Dendritic cell treated with granulocyte-macrophage colony-stimulating factor and Interleukin-4, amounts not matched to agents 40 ng/mL and 50 ng/mL, for 4 days (primary cell): ENCODE measurements around the gene P3H4.
"Not testable (repeated sequence)": the region's sequence is repeated elsewhere in the genome, so short reads cannot be mapped to it uniquely, and the experiment has no call there.

Experiments used
- H3K27ac Mint-ChIP-seq: one replicate; pipeline ENCODE4 v1.8.0; 2022; ENCODE audit warnings: mild to moderate bottlenecking, mixed read lengths
- H3K27me3 Mint-ChIP-seq: one replicate; pipeline ENCODE4 v1.8.0; 2022; ENCODE audit warnings: mild to moderate bottlenecking, mixed read lengths
- H3K36me3 Mint-ChIP-seq: one replicate; pipeline ENCODE4 v1.8.0; 2022; ENCODE audit warnings: low read depth, mixed read lengths
- H3K4me1 Mint-ChIP-seq: one replicate; pipeline ENCODE4 v1.8.0; 2022; ENCODE audit warnings: low read depth, mixed read lengths
- H3K4me3 Mint-ChIP-seq: one replicate; pipeline ENCODE4 v1.8.0; 2022; ENCODE audit warnings: mild to moderate bottlenecking, moderate library complexity, mixed read lengths
- H3K9me3 Mint-ChIP-seq: one replicate; pipeline ENCODE4 v1.8.0; 2022; ENCODE audit warnings: mixed read lengths
- intact Hi-C: fragments of 100-400 bp; cut with micrococcal nuclease; formaldehyde crosslinking; loops from one replicate; pipeline ENCODE4 v1.15.0; 2022

The P3H4 gene

DNA sequence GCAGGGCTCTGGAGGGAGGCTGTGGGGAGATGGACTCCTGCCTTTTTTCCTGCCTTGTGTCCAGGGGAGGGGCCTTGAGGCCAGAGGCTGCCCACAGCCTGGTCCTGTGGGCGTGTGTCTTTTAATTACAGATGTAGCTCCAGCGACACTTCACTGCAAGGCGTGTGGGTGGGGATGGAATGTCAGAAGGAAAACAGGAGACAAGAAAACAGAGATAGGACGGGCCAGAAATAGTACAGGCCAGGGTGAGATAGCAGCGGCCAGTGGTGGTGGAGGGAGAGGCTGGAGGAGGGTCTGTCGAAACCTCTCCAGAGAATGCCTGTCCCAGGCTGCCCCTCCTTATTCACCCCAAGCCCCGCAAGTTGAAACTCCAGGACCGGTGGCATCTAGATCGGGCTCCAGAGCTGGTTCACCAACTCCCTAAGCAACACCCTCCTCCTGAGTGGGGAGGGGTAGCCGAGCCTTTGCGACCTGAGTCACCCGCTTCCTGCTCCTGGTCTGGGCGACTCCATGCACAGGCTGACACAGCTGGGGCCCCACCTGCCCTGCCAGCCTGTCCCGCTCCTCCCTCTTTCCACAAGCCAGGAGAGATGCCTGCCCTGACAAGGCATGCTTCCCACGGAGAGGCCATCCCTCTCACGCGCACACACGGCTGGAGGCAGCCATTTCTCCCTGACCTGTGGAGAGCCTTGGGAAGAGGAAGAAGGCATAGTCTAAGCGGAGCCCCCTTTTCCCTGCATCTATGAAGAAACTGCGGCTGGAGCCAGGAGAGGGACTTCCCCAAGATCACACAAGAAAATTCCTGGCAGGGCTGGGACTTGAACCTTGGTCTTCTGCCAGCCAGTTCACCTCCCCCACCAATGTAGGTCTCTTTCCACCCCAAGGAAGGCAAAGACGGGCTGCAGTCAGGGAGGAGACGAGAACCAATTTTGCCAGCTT is 18.6 kb downstream of the P3H4 start:
- no peak overlapping the region for H3K4me3 Mint-ChIP-seq
- H3K36me3 Mint-ChIP-seq: no peaks in the 10 kb centered on the region
- peaks cover 65% of the 10 kb centered on the region for H3K4me1 Mint-ChIP-seq
- intact Hi-C loops: no loop called here
- peak overlapping the region; percentile 14 for H3K27ac Mint-ChIP-seq
- H3K27me3 Mint-ChIP-seq: peaks cover 13% of the 10 kb centered on the region
- H3K9me3 Mint-ChIP-seq: no peaks in the 10 kb centered on the region

DNA sequence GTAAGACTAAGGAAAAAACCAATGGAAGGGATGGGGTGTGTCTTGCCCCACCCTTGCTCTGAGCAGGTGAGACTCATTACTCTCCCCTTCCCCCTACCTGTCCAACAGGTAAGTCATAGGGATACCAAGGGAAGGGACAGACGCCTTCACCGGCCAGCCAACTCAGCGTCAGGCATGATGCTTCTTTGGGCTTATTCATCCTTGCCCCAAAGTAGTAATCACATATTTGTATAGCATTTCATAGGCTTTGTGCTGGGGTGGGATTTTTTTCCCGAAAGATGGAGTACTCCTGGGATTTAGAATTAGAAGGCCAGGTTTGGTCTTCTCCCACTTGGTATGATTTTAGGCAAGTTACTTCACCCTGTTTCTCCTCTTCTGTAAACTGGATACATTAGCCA is 24.7 kb downstream of the P3H4 start:
- intact Hi-C loops: no loop called here
- Mint-ChIP-seq H3K4me1 (peaks cover 78% of the 10 kb centered on the region), H3K9me3 (no peaks in the 10 kb centered on the region)

DNA sequence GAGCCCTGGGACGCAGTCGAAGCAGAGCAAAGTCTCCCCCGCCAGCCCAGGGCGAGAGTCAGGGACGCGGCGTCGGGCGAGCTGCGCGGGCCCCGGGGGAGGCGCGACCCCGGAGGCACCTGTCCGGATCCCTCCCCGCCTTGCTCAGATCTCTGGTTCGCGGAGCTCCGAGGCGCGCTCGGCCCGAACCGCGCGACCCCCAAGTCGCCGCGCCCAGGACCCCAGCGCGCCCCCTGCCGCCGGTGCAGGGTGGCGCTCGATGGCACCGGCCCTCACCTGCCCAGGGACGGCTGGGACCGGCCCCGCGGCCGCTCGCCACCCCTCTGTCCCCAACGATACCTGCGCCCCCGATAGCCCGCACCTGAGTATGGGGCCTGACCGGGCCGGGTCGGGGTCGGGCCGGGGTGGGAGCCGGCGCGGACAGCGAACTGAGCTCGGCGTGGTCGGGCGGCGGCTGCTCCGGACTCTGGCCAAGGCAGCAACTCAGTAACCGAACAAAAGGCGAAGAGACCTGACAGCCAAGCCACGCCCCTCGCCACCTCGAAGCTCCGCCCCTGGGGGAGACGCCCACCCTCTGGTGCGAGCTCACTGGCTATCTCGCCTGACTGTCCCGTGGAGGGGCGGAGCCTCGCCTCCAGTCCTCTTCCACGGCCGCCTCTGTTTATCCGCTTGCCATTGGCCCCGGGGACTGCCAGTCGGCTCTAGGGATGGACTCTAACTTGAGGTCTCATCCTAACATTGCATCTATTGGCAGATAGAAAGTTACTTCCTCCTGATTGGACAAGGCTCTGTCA is 25.3 kb downstream of the P3H4 start, which contains the start of gene JUP:
Gene JUP, minus strand, starts transcription at position 485 of the 794 bp plus-strand sequence. CDS start 14,857 bp downstream, outside the sequence.
- intact Hi-C loops: no loop called here
- H3K27me3 Mint-ChIP-seq: peaks cover 15% of the 10 kb centered on the region
- H3K27ac Mint-ChIP-seq: peak within 1 kb of the TSS; percentile 86
- H3K9me3 Mint-ChIP-seq: no peaks in the 10 kb centered on the region
- peaks cover 80% of the 10 kb centered on the region for H3K4me1 Mint-ChIP-seq
- H3K4me3 Mint-ChIP-seq: peak within 1 kb of the TSS; percentile 80
- H3K36me3 Mint-ChIP-seq: peaks cover 8% of the 10 kb centered on the region

More for the DNA sequence above, 24.7 kb downstream of the P3H4 start:
- Mint-ChIP-seq H3K27me3 (peaks cover 11% of the 10 kb centered on the region), H3K27ac (peak overlapping the region; percentile 86), H3K36me3 (peaks cover 2% of the 10 kb centered on the region), H3K4me3 (no peak overlapping the region)

DNA sequence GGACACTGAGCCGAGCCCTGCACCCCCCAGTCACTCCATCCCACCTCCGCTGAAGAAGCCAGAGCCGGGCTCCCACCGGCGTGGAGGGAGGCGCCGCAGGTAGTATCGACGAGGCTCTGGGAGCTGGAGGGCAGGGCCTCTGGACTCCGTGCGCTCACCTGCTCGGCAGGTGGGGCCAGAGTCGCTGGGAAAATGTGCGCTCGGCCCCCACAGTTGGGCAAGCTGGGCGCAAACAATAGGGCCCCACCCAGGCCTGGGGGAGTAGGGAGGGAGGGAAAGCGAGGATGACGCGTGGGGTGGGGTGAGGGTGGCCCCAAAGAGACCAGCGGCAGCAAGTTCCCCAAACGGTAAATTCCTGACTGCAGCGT is 25.9 kb downstream of the P3H4 start:
- intact Hi-C loops: no loop called here

DNA sequence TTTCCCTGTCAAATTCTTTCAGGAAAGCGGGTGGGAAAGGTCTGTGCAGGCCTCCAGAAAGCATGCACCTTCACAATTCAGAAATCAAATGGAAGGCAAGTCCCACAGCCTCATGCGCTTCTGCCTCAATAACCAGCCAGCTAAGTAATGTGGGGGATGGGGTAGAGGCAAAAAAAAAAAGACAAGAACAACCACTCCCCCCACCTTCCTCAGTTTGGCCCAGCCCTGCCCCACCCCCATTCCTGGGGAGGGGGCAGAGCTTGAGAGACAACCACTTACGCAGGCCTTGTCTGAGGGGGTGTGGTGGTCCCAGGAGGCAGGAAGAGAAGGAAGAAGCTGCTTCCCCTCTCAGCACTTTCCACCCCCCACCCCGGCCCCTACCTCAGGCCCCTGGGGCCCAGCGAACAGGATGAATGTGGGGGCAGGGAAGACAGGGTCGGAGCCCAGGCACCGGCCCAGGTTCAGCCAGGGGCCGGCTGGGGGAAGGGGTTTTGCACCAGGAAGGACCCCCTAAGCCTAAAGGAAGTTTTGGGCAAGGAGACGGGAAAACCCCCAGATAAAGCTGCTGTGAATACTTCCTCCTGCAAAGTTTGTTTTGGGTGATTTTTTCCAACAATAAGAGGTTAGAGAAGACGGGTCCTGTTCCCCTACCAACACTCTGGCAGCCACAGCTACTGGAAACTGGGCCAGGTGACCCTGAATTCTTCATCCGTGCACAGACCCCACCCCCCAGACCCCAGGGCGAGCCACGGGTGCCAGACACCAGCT is 26.5 kb downstream of the P3H4 start:
- H3K27ac Mint-ChIP-seq: peak overlapping the region; percentile 76
- no peaks in the 10 kb centered on the region for H3K9me3 Mint-ChIP-seq
- intact Hi-C loops: no loop called here
- H3K4me1 Mint-ChIP-seq: peaks cover 84% of the 10 kb centered on the region
- H3K4me3 Mint-ChIP-seq: peak overlapping the region; percentile 80
- H3K27me3 Mint-ChIP-seq: peaks cover 18% of the 10 kb centered on the region
- H3K36me3 Mint-ChIP-seq: peaks cover 19% of the 10 kb centered on the region

More for the DNA sequence above, 25.9 kb downstream of the P3H4 start:
- Mint-ChIP-seq H3K4me3 (peak overlapping the region; percentile 80), H3K27me3 (peaks cover 18% of the 10 kb centered on the region), H3K4me1 (peaks cover 84% of the 10 kb centered on the region), H3K9me3 (no peaks in the 10 kb centered on the region), H3K27ac (peak overlapping the region; percentile 76), H3K36me3 (peaks cover 13% of the 10 kb centered on the region)

DNA sequence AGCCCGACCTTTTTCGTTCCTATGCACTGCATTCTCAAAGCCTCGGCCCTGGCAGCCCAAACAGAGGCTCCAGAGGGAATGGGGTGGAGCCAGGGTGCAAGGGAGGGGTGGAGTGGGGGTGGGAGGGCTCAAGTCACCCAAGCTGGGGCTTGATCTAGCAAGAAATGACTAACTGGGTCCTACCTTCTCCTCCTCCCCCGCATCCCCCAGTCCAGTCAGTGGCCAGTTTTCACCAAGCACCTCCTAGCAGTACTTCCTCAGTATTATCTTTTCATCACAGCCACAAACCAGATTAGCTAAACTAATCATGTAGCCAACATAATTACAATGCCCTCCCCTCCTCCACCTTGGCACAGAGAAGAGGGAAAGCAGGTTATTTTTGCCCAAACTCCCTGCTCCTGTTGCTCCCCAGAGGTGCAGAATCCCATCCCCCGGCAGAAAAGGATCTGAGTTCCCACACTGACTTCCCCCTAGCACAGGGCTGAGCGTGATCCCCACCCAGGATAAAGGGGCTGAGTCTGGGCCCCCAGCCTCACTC is 27.5 kb downstream of the P3H4 start:
- Mint-ChIP-seq H3K4me3 (peak overlapping the region; percentile 80), H3K27me3 (peaks cover 18% of the 10 kb centered on the region), H3K36me3 (peaks cover 20% of the 10 kb centered on the region), H3K9me3 (no peaks in the 10 kb centered on the region), H3K4me1 (peaks cover 84% of the 10 kb centered on the region), H3K27ac (peak overlapping the region; percentile 76)
- intact Hi-C loops: no loop called here

DNA sequence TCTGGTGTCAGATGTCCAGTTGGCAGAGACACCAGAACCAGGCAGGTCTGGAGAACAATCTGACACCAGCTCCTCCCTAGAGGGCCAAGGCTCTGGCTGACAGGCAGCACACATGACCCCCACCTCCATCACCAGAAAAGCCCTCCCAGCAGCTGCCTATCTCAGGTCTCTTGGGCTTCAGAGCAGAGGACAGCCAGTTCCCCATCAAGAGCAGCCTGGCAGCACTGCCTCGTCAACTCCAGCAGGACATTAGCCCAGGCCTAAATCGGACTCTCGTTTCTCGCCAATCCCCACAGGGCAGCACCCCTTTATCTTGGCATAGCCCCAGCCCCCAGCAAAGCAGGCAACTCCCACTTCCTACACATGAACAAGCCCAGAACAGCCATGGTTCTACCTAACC is 29.6 kb downstream of the P3H4 start:
- no peaks in the 10 kb centered on the region for H3K9me3 Mint-ChIP-seq
- peaks cover 25% of the 10 kb centered on the region for H3K36me3 Mint-ChIP-seq
- no peak overlapping the region for H3K4me3 Mint-ChIP-seq
- peaks cover 80% of the 10 kb centered on the region for H3K4me1 Mint-ChIP-seq
- intact Hi-C loops: no loop called here
- H3K27ac Mint-ChIP-seq: peak overlapping the region; percentile 76
- H3K27me3 Mint-ChIP-seq: peaks cover 22% of the 10 kb centered on the region

DNA sequence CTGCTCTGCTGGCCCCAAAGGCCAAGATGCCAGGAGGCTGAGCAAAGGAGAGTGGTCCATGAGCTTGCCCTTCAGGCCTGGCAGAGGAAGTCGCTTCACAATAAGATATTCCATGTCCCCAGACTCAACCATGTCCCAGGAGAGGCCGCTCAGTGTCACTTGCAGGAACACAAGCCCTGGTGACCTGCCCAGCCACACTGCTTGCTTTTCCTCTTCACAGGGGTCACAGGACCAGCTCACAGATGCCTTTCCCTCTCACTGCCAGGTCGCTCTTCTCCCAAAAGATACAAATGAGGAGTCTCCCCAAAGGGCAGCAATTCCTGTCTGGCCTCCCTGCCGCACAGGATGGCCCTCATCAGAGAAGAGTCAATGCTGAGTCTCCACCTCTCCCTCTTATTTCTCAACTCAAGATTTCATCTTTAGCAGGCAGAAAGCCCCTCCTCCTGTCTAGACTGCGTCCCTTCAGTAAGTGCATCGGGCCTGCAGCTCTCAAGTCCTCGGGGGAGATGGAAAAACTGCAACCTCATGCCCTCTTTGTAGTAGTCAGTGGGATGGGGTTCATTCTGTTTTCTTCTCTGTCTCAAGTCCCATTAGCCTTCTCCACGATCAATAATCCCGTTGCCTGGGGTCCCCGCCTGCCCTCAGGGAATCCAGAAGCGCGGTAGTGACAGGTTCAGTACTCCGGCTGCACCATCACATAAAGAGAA is 30.2 kb downstream of the P3H4 start:
- Mint-ChIP-seq H3K4me1 (peaks cover 83% of the 10 kb centered on the region), H3K4me3 (no peak overlapping the region), H3K36me3 (peaks cover 31% of the 10 kb centered on the region), H3K9me3 (no peaks in the 10 kb centered on the region), H3K27ac (peak overlapping the region; percentile 76), H3K27me3 (peaks cover 22% of the 10 kb centered on the region)
- intact Hi-C loops: no loop called here

DNA sequence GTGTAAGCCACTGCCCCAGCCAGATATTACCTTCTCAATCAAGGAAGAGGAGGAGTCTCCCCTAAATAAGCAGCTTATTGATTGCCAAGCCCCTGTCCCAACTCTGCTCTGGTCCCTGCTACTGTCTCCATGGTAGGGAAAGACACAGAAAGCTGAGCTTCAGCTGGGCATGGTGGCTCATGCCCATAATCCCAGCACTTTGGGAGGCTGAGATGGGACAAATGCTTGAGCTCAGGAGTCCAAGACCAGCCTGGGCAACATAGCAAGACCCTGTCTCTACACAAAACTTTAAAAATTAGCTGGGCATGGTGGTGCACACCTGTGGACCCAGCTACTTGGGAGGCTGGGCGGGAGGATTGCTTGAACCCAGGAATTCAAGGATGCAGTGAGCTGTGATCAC is 31.8 kb downstream of the P3H4 start:
- Mint-ChIP-seq H3K9me3 (no peaks in the 10 kb centered on the region), H3K4me3 (no peak overlapping the region), H3K4me1 (peaks cover 91% of the 10 kb centered on the region), H3K36me3 (peaks cover 47% of the 10 kb centered on the region), H3K27ac (no peak overlapping the region), H3K27me3 (peaks cover 24% of the 10 kb centered on the region)
- intact Hi-C loops: no loop called here

DNA sequence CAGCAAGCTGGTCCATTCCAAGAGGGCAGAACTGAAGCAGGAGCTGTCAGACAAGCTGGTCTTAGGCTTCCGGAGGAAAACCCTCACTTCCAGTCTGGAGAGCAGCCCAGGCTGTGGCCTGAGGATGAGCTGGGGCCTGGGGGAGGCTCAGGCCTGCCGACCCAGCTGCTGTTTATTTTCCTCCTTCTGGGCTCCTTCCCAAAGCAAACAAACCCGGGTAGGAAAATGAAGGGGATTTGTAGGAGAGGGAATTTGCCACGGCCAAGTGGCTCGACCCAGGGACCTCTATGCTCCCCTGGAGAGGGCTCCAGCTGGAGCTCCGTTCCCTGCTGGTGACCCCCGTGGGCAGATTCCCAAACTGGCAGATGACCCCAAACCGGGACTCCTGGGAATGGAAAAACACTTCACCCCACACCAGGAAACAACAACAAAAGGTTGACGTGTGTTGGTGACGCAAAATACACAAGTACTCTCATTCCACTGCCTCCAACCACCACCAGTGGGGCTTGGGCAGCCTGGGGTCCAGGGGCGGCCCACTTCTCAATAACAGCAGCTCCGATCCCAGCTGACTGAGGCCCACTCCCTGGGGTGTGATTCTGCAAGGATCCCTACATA is 34.1 kb downstream of the P3H4 start:
- Mint-ChIP-seq H3K27ac (peak overlapping the region; percentile 25), H3K9me3 (no peaks in the 10 kb centered on the region), H3K36me3 (peaks cover 68% of the 10 kb centered on the region), H3K4me1 (peaks cover 89% of the 10 kb centered on the region), H3K27me3 (peaks cover 22% of the 10 kb centered on the region), H3K4me3 (no peak overlapping the region)
- intact Hi-C loops: no loop called here

DNA sequence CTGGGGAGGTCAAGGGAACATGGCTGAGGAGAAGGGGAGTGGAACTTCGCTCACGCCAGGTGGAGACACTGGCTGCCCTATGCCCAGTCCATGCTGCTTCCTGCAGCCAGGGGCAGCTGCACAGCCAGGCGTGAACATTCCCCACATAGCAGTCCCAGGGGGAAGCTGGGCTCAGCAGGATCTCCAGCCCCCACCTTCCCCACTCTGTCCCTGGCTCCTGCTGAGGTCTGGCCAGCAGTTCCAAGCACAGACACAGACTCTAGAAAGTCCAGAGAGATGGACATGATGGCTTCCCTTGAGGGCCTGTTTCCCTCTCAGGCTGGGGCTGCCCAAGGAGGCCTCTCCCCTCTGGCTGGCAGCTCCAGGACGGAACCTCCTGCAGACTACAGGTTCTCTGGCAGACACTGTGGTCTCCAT is 34.6 kb downstream of the P3H4 start:
- H3K27ac Mint-ChIP-seq: peak overlapping the region; percentile 25
- peaks cover 84% of the 10 kb centered on the region for H3K4me1 Mint-ChIP-seq
- no peaks in the 10 kb centered on the region for H3K9me3 Mint-ChIP-seq
- no peak overlapping the region for H3K4me3 Mint-ChIP-seq
- H3K36me3 Mint-ChIP-seq: peaks cover 73% of the 10 kb centered on the region
- peaks cover 18% of the 10 kb centered on the region for H3K27me3 Mint-ChIP-seq
- intact Hi-C loops: no loop called here

DNA sequence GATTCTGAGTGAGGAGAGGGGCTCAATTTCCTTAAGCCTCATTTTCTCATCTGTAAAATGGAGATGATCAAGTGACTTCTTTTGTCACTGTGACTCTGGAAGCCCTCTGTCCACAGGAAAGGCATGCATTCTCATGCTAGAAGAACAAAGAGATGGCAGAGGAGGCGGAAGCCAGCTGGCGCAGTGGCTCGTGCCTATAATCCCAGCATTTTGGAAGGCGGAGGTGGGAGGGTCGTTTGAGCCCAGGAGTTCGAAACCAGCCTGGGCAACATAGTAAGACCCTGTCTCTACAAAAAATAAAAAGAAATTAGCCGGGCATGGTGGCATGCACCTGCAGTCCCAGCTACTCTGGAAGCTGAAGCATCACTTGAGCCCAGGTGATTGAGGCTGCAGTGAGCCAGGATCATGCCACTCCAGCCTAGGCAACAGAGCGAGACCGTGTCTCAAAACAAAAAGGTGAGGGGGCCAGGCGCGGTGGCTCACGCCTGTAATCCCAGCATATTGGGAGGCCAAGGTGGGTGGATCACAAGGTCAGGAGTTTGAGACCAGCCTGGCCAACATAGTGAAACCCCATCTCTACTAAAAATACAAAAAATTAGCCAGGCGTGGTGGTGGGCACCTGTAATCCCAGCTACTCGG is 35.4 kb downstream of the P3H4 start:
- H3K27me3 Mint-ChIP-seq: peaks cover 11% of the 10 kb centered on the region
- H3K4me3 Mint-ChIP-seq, intact Hi-C loops, H3K9me3 Mint-ChIP-seq: not testable (repeated sequence)
- peaks cover 76% of the 10 kb centered on the region for H3K4me1 Mint-ChIP-seq
- H3K27ac Mint-ChIP-seq: peak overlapping the region; percentile 23
- H3K36me3 Mint-ChIP-seq: peaks cover 73% of the 10 kb centered on the region
